Activated CD4-positive, alpha-beta T cell treated with anti-CD3 and anti-CD28 coated beads, Interleukin-2, amount 50 U/mL, for 1 hour (primary cell): Measurements from ENCODE around the gene MCTS1.
A peak's percentile ranks its signal among the peaks of the same experiment; 100 is the strongest.
"Not testable (repeated sequence)": the region's sequence is repeated elsewhere in the genome, so short reads cannot be mapped to it uniquely, and the experiment has no call there.

Source experiments
- DNase-seq: peaks from one replicate; pipeline ENCODE4 v3.0.0-alpha.2; 2020

The MCTS1 gene

GRCh38 chrX:120629667-120630537 lies 26.0 kb downstream of the MCTS1 start, which contains the start of gene C1GALT1C1:
Gene C1GALT1C1 (minus strand): TSS chrX:120630054. CDS start chrX:120627166, 2,888 bp downstream.
- DNase-seq = peak; percentile 89

- DNase-seq = no peak
Measured at GRCh38 chrX:120638619-120639018, 34.7 kb downstream of the MCTS1 start.

- no peak for DNase-seq
Measured at GRCh38 chrX:120642871-120643270, 39.0 kb downstream of the MCTS1 start.

GRCh38 chrX:120647127-120647526 lies 43.2 kb downstream of the MCTS1 start:
- DNase-seq = no peak

- DNase-seq = not testable (repeated sequence)
Measured at GRCh38 chrX:120652256-120652655, 48.4 kb downstream of the MCTS1 start.

- no peak for DNase-seq
Measured at GRCh38 chrX:120653000-120653399, 49.1 kb downstream of the MCTS1 start.

- DNase-seq = no peak
Measured at GRCh38 chrX:120660637-120661036, 56.7 kb downstream of the MCTS1 start.
